GM19455 (cell line): Measurements from ENCODE around the gene CHMP4B.

Experiments
- ATAC-seq: cut with Tn5 transposase; IDR thresholded peaks from one replicate; pipeline ENCODE4 v1.9.1; 2021; ENCODE audit not compliant: unreplicated experiment

CHMP4B gene

GRCh38 chr20:33859751-33860150 lies 48.6 kb downstream of the CHMP4B start:
- ATAC-seq = no peak

DNA sequence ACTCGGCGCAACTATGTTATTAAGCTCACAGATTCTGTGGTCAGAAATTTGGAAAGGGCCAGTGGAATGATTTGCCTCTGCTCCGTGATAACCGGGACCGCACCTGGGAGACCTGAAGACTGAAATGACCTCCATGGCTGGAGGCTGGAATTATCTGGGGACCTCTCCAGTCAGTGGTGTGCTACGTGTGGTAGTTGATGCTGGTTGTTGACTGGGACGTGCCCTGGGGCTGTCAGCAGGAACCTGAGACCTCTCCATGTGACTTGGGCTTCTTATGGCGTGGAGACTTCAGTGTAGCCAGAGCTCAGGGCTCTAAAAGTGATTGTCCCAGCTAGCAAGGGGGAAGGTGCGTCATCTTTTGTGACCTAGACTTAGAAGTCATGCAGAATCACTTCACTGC lies 50.3 kb downstream of the CHMP4B start:
- ATAC-seq = no peak

GRCh38 chr20:33862709-33863403 lies 51.7 kb downstream of the CHMP4B start:
- no peak for ATAC-seq

DNA sequence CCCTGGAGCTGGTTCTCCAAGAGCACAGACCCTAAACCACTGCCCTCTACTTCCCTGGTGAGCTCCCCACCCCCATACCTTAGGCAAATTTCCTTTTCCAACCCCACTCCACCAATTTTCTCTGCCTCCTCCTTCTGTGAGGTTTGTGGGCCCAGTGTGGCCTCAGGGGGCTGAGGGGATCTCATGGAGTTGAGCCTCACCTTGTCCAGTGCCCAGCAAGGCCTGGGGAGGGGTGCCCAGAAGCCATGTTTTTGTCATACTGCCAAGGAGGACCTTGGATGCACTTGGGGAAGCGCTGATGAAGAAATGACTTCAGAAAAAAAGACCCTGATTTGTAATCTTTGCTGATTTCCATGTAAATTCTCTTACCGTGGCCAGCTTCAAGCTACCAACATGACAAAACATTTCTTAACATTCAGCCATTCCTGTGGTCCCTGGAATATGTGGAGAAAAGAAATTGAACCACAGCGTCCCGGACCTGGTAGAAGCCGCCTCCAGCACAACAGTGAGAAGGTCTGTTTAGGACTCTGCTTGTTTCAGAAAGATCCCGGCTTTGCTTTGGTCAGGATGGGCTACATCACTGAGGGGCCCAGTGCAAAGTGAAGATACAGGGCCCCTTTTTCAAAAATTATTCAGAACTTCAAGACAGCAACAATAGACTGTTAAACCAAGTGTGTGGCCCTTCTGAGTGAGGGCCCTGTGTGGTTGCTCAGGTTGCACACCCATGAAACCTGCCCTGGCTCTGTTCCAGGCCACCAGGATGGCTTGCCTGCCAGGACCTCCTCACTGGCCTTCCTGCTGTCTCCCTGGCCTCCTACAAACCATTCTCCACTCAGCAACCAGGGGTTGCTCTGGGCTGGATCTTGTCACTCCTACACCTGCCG lies 52.5 kb downstream of the CHMP4B start:
- ATAC-seq = no peak

GRCh38 chr20:33864324-33864963 lies 53.3 kb downstream of the CHMP4B start:
- ATAC-seq = no peak

GRCh38 chr20:33865761-33866370 lies 54.7 kb downstream of the CHMP4B start:
- ATAC-seq = no peak

DNA sequence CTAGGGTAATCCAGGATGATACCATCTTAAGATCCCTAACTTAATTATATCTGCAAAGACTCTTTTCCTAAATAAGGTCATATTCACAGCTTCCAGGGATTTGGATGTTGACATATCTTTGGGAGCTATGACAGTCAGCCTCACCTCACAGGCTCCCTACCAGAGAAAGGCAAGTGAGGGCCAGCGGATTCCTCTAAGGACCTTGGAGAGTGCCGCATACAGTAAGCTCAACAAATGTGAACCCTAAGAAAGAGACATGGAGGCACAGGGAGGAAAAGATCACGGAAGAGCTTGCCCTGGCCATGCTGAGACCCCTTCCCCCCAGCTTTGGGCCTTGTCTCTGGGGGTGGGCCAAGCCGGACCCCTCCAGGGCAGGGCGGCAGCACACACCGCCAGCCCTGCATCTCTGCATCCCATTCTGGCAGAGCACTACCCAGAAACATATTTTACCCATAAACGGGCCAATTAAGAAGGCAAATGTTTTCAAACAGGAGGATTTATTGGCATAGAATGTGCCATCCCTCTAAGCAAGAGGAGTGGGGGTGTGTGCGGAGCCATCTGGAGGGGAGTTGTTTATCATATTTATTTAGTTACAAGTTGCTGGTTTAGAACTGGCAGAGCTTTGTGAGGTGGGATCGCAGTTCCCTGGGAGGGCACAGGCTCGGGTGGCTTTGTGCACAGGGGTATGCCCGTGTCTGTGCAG lies 55.4 kb downstream of the CHMP4B start:
- no peak for ATAC-seq

DNA sequence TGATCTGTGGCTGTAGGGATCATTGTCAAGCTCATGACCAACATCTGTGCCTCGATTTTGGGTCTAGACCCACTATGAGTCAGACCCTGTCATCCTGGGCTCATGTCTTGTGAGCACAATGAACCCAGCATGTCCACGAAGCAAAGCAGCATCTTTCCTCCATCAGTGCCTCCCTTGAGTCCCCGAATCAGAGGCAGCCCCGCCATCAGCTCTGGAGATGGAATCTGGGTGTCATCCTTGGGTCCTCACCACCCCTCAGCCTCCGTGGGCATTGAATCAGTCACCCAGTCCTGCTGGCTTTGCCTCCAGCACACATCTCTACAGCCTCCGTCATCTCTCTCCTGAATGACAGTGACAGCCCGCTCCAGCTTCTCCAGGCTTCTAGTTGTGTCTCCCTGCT lies 56.9 kb downstream of the CHMP4B start:
- ATAC-seq = no peak

DNA sequence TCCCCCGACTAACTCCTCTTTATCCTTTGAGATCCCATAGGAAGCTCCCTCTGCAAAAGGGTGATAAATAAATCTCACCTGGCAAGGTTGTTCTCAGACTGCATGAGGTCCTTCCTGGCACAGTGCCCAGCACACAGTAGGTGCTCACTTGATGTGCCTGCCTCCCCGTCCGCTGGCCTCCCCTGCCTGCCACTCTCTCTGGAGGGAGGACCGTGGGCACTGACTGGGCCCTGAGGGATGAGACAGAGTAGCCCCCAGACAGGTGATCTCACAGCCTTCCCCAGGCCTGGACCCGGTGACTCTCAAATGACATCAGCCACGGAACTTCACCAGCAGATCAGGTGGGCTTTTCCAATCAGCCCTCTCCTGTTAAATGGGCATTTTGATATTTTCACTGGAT lies 57.4 kb downstream of the CHMP4B start:
- no peak for ATAC-seq

- no peak for ATAC-seq
Measured at GRCh38 chr20:33869283-33869682, 58.1 kb downstream of the CHMP4B start.

DNA sequence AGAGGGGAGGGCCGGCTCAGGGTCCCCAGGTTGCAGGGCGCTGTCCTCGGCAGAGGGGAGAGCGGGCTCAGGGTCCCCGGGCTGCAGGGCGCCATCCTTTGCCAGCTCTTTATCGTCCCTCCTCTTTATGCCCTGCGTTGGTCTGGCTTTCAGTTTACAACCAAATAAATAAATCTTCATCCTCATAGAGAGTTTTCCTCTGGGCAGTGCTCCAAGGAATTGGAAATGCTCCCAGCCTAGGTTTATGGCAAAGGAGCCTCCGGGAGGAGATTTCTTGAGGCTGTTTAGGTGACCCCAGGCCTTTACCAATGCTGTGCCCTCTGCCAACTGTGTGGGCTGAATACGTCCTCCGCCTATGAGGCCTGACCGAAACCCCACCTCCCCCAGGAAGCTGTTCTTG lies 60.2 kb downstream of the CHMP4B start:
- no peak for ATAC-seq

DNA sequence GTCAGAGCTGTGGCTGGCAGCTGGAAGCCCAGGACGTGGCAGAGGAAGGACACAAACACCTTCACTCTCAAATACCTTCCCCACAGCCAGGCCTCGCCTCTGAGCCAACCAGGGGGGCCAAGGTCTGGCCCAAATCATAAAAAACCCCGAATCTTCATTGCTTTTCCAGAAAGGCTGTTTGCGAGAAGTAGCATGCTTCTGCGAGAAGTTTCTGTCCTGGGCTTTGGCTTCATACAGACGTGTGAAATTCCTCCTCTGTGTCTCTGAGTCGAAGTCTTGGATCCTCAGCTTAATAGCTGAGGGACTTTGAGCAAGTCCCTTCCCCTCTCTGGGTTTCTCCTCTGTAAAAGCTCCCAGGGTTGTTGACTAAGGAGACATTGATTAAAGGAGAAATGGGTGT lies 63.0 kb downstream of the CHMP4B start:
- no peak for ATAC-seq

- no peak for ATAC-seq
Measured at GRCh38 chr20:33875055-33875454, 63.9 kb downstream of the CHMP4B start.

DNA sequence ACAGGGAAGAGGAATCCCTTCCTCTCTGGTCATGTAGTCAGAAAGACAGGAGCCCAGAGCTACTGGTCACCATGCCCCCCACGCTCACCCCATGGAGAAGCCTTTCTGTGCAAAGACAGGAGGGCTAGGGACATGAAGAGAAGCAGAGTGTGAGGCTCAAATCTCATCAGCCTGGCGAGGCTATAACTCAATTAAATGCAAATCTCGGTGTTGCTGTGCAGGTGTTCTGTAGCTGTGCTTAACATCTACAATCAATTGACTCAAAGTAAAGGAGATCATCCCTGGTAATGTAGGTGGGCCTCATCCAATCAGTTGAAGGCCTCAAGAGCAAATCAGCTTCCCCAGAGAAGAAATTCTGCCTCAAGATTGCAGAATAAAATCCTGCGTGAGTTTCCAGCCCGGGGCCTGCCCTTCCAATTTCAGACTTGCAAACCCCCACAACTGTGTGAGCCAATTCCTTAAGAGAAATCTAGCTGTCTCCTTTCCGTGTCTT lies 64.4 kb downstream of the CHMP4B start:
- ATAC-seq = no peak

- no peak for ATAC-seq
Measured at GRCh38 chr20:33878583-33878982, 67.4 kb downstream of the CHMP4B start.

DNA sequence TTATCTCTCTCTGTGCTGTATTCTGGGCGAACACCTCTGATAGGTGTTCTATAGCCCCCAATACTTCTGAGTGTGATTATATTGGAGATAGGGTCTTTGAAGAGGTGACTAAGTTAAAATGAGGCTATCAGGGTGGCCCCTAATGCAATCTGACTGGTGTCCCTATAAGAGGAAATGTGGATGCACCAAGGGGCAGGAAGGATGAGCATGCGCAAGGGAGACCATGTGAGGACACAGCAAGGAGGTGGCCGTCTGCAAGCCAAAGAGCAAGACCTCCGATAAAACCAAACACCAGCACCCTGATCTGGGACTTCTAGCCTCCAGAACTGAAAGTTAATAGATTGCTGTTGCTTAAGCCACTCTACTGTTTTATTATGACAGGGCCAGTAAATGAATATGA lies 69.2 kb downstream of the CHMP4B start:
- ATAC-seq = no peak

DNA sequence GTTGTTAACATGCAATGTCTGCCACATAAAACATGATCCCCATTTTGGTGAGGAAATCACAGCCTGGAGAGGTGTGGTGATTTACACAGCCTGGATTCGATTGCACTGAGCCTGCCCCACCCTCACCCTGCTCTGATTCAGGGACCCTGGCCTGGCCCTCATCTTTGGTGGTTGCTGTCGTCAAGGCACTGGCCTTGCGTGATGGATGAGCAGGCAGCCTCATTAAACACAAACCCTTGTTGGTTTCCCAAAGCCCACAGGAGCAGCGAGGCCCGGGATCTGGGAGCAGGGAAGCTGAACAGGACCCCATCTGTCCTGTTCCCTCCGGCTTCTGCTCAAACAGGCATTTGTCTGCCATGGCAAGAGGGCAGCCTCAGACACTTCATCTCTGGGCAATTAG lies 70.8 kb downstream of the CHMP4B start:
- no peak for ATAC-seq

DNA sequence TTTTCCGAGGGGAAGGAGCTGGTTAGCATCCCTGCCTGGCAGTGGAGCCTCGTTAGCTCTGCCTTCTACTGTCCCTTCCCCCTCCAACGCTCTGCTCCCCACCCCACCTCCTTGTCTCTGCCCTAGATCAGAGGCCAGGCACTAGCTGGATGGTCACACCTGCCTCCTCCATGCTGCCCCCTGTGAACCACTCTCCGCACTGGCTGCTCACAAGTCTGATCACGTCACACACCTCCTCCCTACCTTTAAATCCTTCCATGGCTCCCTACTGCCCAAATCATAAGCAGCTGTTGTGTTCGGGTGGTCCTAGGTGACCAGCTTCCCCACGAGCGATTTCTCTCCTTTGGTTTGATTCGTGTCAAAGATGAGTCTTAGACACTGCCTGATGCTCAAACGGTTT lies 71.3 kb downstream of the CHMP4B start:
- no peak for ATAC-seq

DNA sequence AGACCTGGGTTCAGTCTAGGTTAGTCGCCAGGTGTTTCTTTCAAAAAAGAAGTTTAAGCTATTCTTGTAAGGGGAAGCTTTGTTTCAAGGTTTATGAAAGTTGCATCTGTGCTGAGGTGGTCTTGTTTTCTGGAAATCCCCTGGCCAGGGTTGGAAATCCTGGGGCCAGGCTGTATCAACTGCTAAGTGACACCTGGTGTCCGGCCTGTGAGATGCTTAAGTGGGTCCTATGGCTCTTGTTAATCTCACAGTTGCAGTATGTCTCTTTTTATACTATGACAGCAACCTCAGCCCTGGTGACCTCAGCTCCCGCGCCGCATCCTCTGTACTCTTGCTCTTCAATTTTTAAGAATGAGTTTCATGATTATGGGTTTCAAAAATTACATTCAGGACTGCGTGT lies 72.0 kb downstream of the CHMP4B start:
- peak; percentile 67 for ATAC-seq

- ATAC-seq = no peak
Measured at GRCh38 chr20:33884633-33885032, 73.5 kb downstream of the CHMP4B start.

DNA sequence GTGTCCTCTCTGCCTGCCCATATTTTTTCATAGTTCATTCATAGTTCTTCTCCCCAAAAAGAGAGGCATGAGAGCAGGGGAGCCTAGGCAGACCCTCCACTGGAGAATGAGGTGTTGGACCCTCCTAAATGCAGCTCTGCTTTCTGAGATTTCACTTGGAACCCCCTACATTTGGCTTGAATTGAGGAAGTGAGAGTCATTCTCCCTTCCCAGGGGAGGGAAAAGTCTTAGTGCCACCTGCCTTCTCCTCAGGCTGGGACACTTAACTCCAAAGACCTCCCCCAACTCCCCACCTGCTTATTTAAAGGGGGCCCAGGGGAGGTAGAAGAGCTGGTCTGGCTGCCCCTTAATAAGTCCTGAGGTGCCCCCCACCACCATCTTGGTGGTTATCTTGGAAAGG lies 78.2 kb downstream of the CHMP4B start:
- ATAC-seq = no peak
